HepG2 (cell line): ENCODE results near the gene C9orf43. TPM values are rescaled to one million over a fixed set of nuclear protein-coding genes. Genes with fewer than 3 reads are reported as not detected.

Experiments used
- CAMTA2 ChIP-seq: sonication (generic); formaldehyde crosslinking; IDR thresholded peaks from 2 replicates; pipeline ENCODE4 v1.4.0; 2020; ENCODE audit warnings: mild to moderate bottlenecking, missing genetic modification reagents, borderline replicate concordance
- DNMT1 ChIP-seq: sonication (generic); formaldehyde crosslinking; IDR thresholded peaks from 2 replicates; pipeline ENCODE4 v1.5.1; 2020; ENCODE audit warnings: mild to moderate bottlenecking, missing genetic modification reagents
- DRAP1 ChIP-seq: IDR thresholded peaks from 2 replicates; pipeline ENCODE4 v1.6.1; 2016; ENCODE audit warnings: missing genetic modification reagents, missing compliant biosample characterization
- FOXJ3 ChIP-seq: sonication (generic); formaldehyde crosslinking; IDR thresholded peaks from 2 replicates; pipeline ENCODE4 v1.4.0; 2020; ENCODE audit warnings: missing genetic modification reagents, mild to moderate bottlenecking, borderline replicate concordance
- MXI1 ChIP-seq: IDR thresholded peaks from 3 replicates; pipeline ENCODE4 v1.6.1; 2012; ENCODE audit warnings: low read depth, low read length, inconsistent platforms, borderline replicate concordance
- MYPOP ChIP-seq: sonication (generic); formaldehyde crosslinking; IDR thresholded peaks from 2 replicates; pipeline ENCODE4 v1.8.1; 2023; ENCODE audit warnings: mild to moderate bottlenecking, moderate library complexity, missing genetic modification reagents
- PRDM4 ChIP-seq: sonication (generic); formaldehyde crosslinking; IDR thresholded peaks from 2 replicates; pipeline ENCODE4 v1.9.0; 2021; ENCODE audit warnings: missing genetic modification reagents, borderline replicate concordance
- PREB ChIP-seq: sonication (generic); formaldehyde crosslinking; IDR thresholded peaks from 2 replicates; pipeline ENCODE4 v1.4.0; 2020; ENCODE audit warnings: missing genetic modification reagents
- SAP130 ChIP-seq: IDR thresholded peaks from 2 replicates; pipeline ENCODE4 v1.6.1; 2016; ENCODE audit warnings: low read depth
- YEATS2 ChIP-seq: sonication (generic); formaldehyde crosslinking; IDR thresholded peaks from 2 replicates; pipeline ENCODE4 v1.4.0; 2020; ENCODE audit warnings: missing genetic modification reagents, borderline replicate concordance
- ZBTB2 ChIP-seq: sonication (generic); formaldehyde crosslinking; IDR thresholded peaks from 2 replicates; pipeline ENCODE4 v1.8.0; 2022; ENCODE audit warnings: low read depth, missing genetic modification reagents
- ZBTB7A ChIP-seq: sonication (generic); formaldehyde crosslinking; IDR thresholded peaks from 2 replicates; pipeline ENCODE4 v1.8.0; 2022; ENCODE audit warnings: mild to moderate bottlenecking, missing genetic modification reagents
- ZKSCAN8 ChIP-seq: IDR thresholded peaks from 2 replicates; pipeline ENCODE4 v1.6.1; 2016; ENCODE audit warnings: borderline replicate concordance, missing genetic modification reagents, missing compliant biosample characterization
- ZNF160 ChIP-seq: sonication (generic); formaldehyde crosslinking; IDR thresholded peaks from 2 replicates; pipeline ENCODE4 v1.8.0; 2022; ENCODE audit warnings: mild to moderate bottlenecking, inconsistent platforms, missing genetic modification reagents
- ZNF275 ChIP-seq: sonication (generic); formaldehyde crosslinking; IDR thresholded peaks from 2 replicates; pipeline ENCODE4 v1.8.0; 2022; ENCODE audit warnings: missing genetic modification reagents, mild to moderate bottlenecking, inconsistent platforms, borderline replicate concordance
- ZNF562 ChIP-seq: sonication (generic); formaldehyde crosslinking; IDR thresholded peaks from 2 replicates; pipeline ENCODE4 v1.8.0; 2022; ENCODE audit warnings: missing genetic modification reagents, borderline replicate concordance
- ZNF597 ChIP-seq: sonication (generic); formaldehyde crosslinking; IDR thresholded peaks from 2 replicates; pipeline ENCODE4 v1.5.0; 2020; ENCODE audit warnings: missing genetic modification reagents
- ZNF724P ChIP-seq: sonication (generic); formaldehyde crosslinking; IDR thresholded peaks from 2 replicates; pipeline ENCODE4 v1.8.0; 2022; ENCODE audit warnings: missing genetic modification reagents, borderline replicate concordance
- ZNF792 ChIP-seq: IDR thresholded peaks from 2 replicates; pipeline ENCODE4 v1.6.1; 2016
- polyA plus RNA-seq, 8 experiments: library from polyadenylated mRNA; depleted of rRNA in 3 of 8; stranded (reverse) in 7 of 8; unstranded in 1 of 8; fragments of >200 nt; fragmentation: Illumina TruSeq in 4 of 8; extraction: Trizol in 4 of 8; gene quantifications; 2 replicates each; pipeline versions ENCODE4 v1.2.1 to v1.2.3, GENCODE V29; 2011 to 2016; ENCODE audit warnings: low read depth in 4 of 8, missing spikeins in 1 of 8, mixed read lengths in 1 of 8; ENCODE audit not compliant: insufficient read depth in 1 of 8
- total RNA-seq, 5 experiments: library from RNA; depleted of rRNA; stranded (reverse); fragments of >200 nt; fragmentation: Illumina TruSeq; extraction: Trizol; gene quantifications; 2 replicates each; pipeline ENCODE4 v1.2.3, GENCODE V29; 2016; ENCODE audit warnings: low read depth in 1 of 5

C9orf43 gene
- total and polyA plus RNA-seq, 2 of the 13 experiments (the other 11 are each of a cell fraction or from before 2014, with no cell fraction given) = 0.24 to 0.31 TPM

GRCh38 chr9:113463418-113464285 is 53.1 kb downstream of the C9orf43 start, which contains the start of gene RGS3 (continued):
- TF ChIP-seq DRAP1 (CRISPR knock-in tag) = no peak; the same call in 1 of the 2 replicates
- no peak for TF ChIP-seq CAMTA2 (CRISPR knock-in tag)
- TF ChIP-seq ZBTB7A (CRISPR knock-in tag) = no peak
- TF ChIP-seq ZNF792 (CRISPR knock-in tag) = no peak; the same call in 1 of the 2 replicates
- no peak for TF ChIP-seq YEATS2 (CRISPR knock-in tag)
- TF ChIP-seq ZNF724P = peak; percentile 76; the same call in 1 of the 2 replicates
- TF ChIP-seq PRDM4 (CRISPR knock-in tag) = no peak
- peak; percentile 64; the same call in 1 of the 2 replicates for TF ChIP-seq PREB (CRISPR knock-in tag)
- peak; percentile 64; the same call in 1 of the 2 replicates for TF ChIP-seq MYPOP (CRISPR knock-in tag)
- TF ChIP-seq ZNF597 (CRISPR knock-in tag) = no peak
- 0 out of 2 replicates have a peak, but pooled peaks have one; percentile 77 for TF ChIP-seq ZNF275 (CRISPR knock-in tag)
- TF ChIP-seq SAP130 (CRISPR knock-in tag) = peak; percentile 76
- 0 out of 2 replicates have a peak, but pooled peaks have one; percentile 64 for TF ChIP-seq ZNF160 (CRISPR knock-in tag)
- no peak for TF ChIP-seq ZNF562 (CRISPR knock-in tag)
- TF ChIP-seq MXI1 = peak; percentile 34; the same call in 1 of the 3 replicates
- TF ChIP-seq FOXJ3 (CRISPR knock-in tag) = 0 out of 2 replicates have a peak, but pooled peaks have one; percentile 57
- TF ChIP-seq ZBTB2 (CRISPR knock-in tag) = no peak
- no peak for TF ChIP-seq DNMT1 (CRISPR knock-in tag)
- no peak for TF ChIP-seq ZKSCAN8 (CRISPR knock-in tag)
